ENCODE results near the gene TXNDC17.

DNA sequence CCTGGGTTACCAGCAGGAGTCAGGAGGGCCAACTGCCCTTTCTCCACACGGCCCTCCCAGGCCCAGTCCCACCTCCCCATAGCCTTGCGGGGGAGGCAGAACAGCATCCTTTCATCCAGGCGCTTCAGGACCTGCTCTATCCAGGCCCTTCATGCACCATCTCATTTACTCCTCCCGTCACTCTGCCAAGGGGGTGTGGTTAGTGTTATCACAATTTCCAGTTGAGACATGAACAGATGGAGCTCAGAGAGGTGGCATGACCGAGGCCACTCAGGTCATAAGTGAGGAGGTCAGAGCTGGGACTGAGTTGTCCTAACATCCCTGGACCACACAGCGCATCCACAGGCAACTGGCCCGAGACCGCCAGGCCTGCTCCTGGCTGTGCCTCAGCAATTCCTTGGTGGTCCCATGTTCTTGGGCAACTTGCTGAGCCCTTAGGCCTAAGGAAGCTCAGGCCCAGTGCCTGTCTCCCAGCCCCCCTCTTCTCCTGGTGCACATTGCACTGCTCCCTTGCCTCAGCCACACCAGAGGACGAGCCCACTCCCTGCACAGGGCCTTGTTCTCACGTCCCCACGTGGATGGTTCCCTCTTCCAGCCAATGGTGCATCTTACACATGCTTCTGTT lies 34.5 kb downstream of the TXNDC17 start:
- TF ChIP-seq POLR2A (IDR thresholded peaks at IDR 0.05) = no peak
- TF ChIP-seq, protein P1, sequence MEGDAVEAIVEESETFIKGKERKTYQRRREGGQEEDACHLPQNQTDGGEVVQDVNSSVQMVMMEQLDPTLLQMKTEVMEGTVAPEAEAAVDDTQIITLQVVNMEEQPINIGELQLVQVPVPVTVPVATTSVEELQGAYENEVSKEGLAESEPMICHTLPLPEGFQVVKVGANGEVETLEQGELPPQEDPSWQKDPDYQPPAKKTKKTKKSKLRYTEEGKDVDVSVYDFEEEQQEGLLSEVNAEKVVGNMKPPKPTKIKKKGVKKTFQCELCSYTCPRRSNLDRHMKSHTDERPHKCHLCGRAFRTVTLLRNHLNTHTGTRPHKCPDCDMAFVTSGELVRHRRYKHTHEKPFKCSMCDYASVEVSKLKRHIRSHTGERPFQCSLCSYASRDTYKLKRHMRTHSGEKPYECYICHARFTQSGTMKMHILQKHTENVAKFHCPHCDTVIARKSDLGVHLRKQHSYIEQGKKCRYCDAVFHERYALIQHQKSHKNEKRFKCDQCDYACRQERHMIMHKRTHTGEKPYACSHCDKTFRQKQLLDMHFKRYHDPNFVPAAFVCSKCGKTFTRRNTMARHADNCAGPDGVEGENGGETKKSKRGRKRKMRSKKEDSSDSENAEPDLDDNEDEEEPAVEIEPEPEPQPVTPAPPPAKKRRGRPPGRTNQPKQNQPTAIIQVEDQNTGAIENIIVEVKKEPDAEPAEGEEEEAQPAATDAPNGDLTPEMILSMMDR (IDR thresholded peaks at IDR 0.05) = no peak

All from testis (tissue), 2 donors.